Activated CD8-positive, alpha-beta T cell treated with anti-CD3 and anti-CD28 coated beads, Interleukin-2, amount 10 ng/mL, durations not matched to agents 7 days and 5 days (primary cell): ENCODE measurements around the gene SLC66A2. TPM values are rescaled to one million over a fixed set of nuclear protein-coding genes. Genes with fewer than 3 reads are reported as not detected.

ENCODE experiments used
- ATAC-seq: fragments of 150-1000 bp; cut with Tn5 transposase; one replicate; pipeline ENCODE4 v1.10.0; 2021; ENCODE audit warnings: moderate library complexity
- CTCF ChIA-PET: fragments of 350-600 bp; sonication (Branson Sonifier 250); formaldehyde crosslinking; loops from one replicate; lab custom pipeline; 2021; ENCODE audit warnings: antibody characterized with exemption; lab: Charles Lee
- POLR2A ChIA-PET: fragments of 350-600 bp; sonication (Branson Sonifier 250); formaldehyde crosslinking; loops from one replicate; lab custom pipeline; 2021; ENCODE audit warnings: antibody characterized with exemption; lab: Charles Lee
- DNase-seq: peaks from one replicate; pipeline ENCODE4 v3.0.0-alpha.2; 2020
- H3K27ac Mint-ChIP-seq: one replicate; pipeline ENCODE4 v1.8.0; 2021; ENCODE audit warnings: mild to moderate bottlenecking, mixed read lengths
- H3K27me3 Mint-ChIP-seq: one replicate; pipeline ENCODE4 v1.8.0; 2021; ENCODE audit warnings: low read depth, mixed read lengths
- H3K36me3 Mint-ChIP-seq: one replicate; pipeline ENCODE4 v1.8.0; 2021; ENCODE audit warnings: low read depth, mixed read lengths
- H3K4me1 Mint-ChIP-seq: one replicate; pipeline ENCODE4 v1.8.0; 2021; ENCODE audit warnings: low read depth, mixed read lengths
- H3K4me3 Mint-ChIP-seq: one replicate; pipeline ENCODE4 v1.8.0; 2021; ENCODE audit warnings: mild to moderate bottlenecking, mixed read lengths
- H3K9me3 Mint-ChIP-seq: one replicate; pipeline ENCODE4 v1.8.0; 2022; ENCODE audit warnings: mixed read lengths; ENCODE audit not compliant: insufficient read depth
- total RNA-seq, 2 experiments: library from RNA; stranded (reverse); gene quantifications; one replicate each; pipeline ENCODE4 v1.2.3, GENCODE V29; 2021

Gene SLC66A2
- total RNA-seq, 2 experiments from 2014 or later = 21.6 to 23.2 TPM

DNA sequence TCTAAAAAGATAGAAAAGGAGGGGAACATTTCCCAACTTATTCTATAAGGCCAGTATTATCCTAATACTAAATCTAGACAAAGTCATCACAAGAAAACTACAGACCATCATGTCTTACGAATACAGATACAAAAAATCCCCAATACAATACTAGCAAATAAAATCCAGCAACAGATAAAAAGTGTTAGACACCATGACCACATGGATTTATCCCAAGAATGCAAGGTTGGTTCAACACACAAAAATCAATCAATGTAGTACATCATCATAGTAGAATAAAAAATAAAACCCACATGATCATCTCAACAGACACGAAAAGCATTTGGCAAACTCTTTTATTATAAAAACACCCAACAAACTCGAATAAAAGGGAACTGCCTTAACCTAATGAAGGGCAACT, 18.5 kb downstream of the SLC66A2 start:
- DNase-seq = no peak
- H3K27ac Mint-ChIP-seq = no peak overlapping the region
- H3K27me3 Mint-ChIP-seq = no peaks in the 10 kb centered on the region
- no peak overlapping the region for H3K4me3 Mint-ChIP-seq
- no peaks in the 10 kb centered on the region for H3K4me1 Mint-ChIP-seq
- POLR2A ChIA-PET = no interaction called here
- H3K9me3 Mint-ChIP-seq = peaks cover 69% of the 10 kb centered on the region
- no peak for ATAC-seq
- CTCF ChIA-PET = no interaction called here
- H3K36me3 Mint-ChIP-seq = peaks cover 85% of the 10 kb centered on the region

DNA sequence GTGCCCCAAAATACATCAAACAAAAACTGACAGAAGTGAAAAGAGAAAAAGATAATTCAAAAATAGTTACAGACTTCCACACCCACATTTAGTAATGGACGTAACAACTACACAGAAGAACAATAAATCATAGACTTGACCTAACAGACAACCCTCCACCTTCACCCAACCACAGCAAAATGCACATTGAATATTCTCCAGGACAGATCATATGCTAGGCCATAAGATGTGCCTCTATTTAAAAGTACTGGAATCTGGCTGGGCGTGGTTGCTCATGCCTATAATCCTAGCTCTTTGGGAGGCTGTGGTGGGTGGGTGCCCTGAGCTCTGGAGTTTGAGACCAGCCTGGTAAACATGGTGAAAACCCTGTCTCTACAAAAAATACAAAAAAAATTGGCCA, 20.0 kb downstream of the SLC66A2 start:
- Mint-ChIP-seq H3K4me3 (no peak overlapping the region), H3K4me1 (no peaks in the 10 kb centered on the region), H3K36me3 (peaks cover 72% of the 10 kb centered on the region), H3K27me3 (no peaks in the 10 kb centered on the region), H3K27ac (no peak overlapping the region), H3K9me3 (peaks cover 60% of the 10 kb centered on the region)
- DNase-seq (no peak), ATAC-seq (no peak)
- CTCF ChIA-PET = no interaction called here
- POLR2A ChIA-PET = no interaction called here

- Mint-ChIP-seq H3K4me3 (no peak overlapping the region), H3K9me3 (peaks cover 51% of the 10 kb centered on the region)
These were observed 21.3 kb downstream of the SLC66A2 start for GRCh38 chr18:79930020-79930642.

DNA sequence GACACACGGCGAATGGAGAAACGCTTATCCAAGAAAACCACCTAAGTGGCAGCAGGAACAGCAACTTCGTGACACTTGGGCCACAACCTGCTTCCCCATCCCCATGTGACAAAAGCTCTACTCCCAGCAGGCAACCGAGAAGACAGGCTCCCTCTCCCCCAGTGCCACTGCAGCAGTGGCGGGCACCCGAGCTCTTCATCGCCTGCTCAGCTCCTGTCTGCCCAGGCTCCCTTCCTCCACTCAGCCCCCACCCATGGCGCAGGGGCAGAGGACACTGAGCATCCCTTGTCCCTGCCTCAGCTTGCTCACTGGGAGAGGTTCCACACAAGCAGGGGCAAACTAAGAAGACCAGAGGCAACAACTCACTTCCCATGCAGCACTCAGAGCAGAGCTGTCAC, 22.9 kb downstream of the SLC66A2 start:
- no peak for ATAC-seq
- H3K4me1 Mint-ChIP-seq = no peaks in the 10 kb centered on the region
- H3K9me3 Mint-ChIP-seq = peaks cover 43% of the 10 kb centered on the region
- no peak overlapping the region for H3K4me3 Mint-ChIP-seq
- H3K36me3 Mint-ChIP-seq = peaks cover 44% of the 10 kb centered on the region
- CTCF ChIA-PET = interaction anchor here (1.2 to 1.6 kb wide), 2 partner anchors 11 to 59 kb away, joined by 5 to 7 read pairs; partner anchors contain the start of gene TXNL4A
- no peaks in the 10 kb centered on the region for H3K27me3 Mint-ChIP-seq
- POLR2A ChIA-PET = no interaction called here
- H3K27ac Mint-ChIP-seq = no peak overlapping the region
- no peak for DNase-seq

More at GRCh38 chr18:79930020-79930642, 21.3 kb downstream of the SLC66A2 start:
- CTCF ChIA-PET = interaction anchor here (1.6 kb wide), 1 partner anchor 9 kb away, joined by 7 read pairs; no protein-coding TSS in a partner anchor
- POLR2A ChIA-PET = no interaction called here
- no peaks in the 10 kb centered on the region for H3K27me3 Mint-ChIP-seq
- no peaks in the 10 kb centered on the region for H3K4me1 Mint-ChIP-seq
- ATAC-seq (no peak), DNase-seq (no peak)
- peaks cover 58% of the 10 kb centered on the region for H3K36me3 Mint-ChIP-seq
- no peak overlapping the region for H3K27ac Mint-ChIP-seq

DNA sequence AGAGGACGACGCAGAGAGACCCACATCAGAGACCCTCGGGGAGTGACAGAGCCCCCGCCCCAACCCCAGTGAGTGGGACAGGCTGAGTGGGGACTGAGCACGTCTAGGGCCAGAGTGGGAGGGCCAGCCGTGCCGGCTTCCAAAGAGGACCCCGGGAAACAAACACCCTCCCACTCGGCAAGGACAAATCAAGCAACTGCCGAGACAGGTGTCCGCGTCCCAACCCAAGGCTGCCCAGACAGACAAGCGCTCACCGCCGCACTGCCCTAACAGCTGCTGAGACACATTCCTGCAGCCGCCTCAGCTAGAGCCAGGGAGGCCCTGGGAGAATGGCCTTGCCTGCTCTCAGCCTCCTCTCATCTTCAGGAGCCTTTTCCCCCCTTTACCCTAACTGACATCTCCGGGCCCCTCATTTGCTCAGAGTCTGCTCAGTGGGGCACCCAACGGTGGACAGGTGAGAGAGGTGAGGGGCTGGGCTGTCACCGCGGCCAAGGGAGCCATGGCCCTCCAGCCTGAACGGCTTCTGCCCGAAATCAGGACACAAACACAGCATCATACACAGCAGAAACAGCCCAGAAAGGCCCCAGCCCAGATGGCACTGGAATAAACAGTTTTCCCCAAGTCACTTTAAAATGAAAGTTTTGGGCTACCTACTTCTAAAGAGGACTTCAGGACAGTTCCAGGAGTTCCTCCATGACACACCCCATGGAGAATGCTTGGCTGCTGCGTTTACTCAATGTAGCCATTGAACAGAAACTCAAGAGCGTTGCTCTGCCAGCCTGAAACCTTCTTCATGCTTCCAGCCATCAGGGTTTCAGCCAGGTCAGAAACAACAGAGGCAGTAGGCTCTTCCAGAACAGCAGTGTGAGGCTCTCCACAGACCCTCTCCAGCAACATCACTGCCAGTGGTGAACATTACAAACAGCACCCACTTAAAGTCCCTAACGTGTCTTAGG, 23.6 kb downstream of the SLC66A2 start:
- ChIA-PET CTCF (no interaction called here), POLR2A (no interaction called here)
- Mint-ChIP-seq H3K4me1 (no peaks in the 10 kb centered on the region), H3K36me3 (peaks cover 37% of the 10 kb centered on the region), H3K9me3 (peaks cover 36% of the 10 kb centered on the region), H3K4me3 (no peak overlapping the region), H3K27me3 (no peaks in the 10 kb centered on the region), H3K27ac (no peak overlapping the region)
- ATAC-seq (no peak), DNase-seq (no peak)

DNA sequence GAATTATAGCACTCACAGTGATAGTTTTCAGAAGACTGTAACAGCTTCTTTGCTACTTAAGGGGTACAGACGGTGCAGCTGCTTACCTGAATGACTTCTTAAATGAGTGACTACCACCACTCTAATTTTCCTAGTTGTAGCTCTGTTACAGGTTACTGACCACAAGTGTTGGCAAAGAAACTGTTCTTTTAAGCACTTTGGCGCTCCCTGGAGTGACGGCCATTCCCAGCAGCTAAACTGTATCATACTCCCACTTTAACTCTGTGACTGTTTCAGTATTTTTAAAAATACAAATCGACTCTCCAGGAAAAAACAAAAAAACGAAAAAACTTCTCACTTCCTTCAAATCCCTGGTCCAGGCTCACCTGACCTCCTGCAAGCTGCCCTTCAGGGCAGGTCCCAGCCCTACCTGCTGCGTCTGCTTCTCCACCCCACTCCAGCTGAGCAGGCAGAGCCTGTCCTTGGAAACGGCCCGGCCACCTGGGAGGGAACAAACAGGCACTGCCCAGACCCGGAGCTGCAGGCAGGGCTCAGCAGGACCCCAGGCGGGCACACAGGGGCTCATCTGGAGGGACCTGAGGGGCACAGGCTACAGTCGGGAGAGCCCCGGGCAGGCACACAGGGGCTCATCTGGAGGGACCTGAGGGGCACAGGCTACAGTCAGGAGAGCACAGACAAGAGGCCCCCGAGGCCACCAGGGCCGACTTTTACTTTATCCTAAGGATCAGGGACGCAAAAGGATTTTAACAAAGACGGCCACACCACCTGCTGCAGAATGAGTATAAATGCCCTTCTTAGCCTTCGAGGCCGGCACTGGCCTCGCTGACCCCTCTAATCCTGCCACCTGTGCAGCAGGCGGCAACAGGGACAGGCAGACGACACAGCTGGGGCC, 24.5 kb downstream of the SLC66A2 start:
- ChIA-PET CTCF (no interaction called here), POLR2A (no interaction called here)
- Mint-ChIP-seq H3K4me1 (no peaks in the 10 kb centered on the region), H3K27me3 (no peaks in the 10 kb centered on the region), H3K9me3 (peaks cover 27% of the 10 kb centered on the region), H3K4me3 (no peak overlapping the region), H3K36me3 (peaks cover 29% of the 10 kb centered on the region), H3K27ac (no peak overlapping the region)
- ATAC-seq (no peak), DNase-seq (no peak)

DNA sequence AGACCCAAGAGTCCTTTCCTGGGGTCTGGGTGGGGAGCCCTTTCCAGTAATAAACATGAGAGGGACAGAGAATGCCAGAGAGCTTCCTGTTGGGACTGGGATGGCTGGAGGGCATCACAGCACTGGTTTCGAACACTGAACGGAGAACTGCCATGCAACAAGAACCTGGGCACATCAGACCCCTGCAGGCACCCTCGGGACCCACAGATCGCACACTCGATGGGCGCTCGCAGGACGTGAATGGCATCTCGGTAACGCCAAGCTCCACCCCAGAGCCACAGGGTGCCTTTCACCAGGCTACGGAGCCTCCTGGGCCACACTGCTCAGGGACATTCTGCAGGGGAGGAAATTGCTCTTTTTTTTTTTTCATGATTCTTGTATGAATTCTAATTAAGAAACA, 25.1 kb downstream of the SLC66A2 start:
- H3K27me3 Mint-ChIP-seq = no peaks in the 10 kb centered on the region
- ATAC-seq = no peak
- no peak for DNase-seq
- H3K36me3 Mint-ChIP-seq = peaks cover 26% of the 10 kb centered on the region
- peaks cover 23% of the 10 kb centered on the region for H3K9me3 Mint-ChIP-seq
- ChIA-PET CTCF (no interaction called here), POLR2A (no interaction called here)
- no peaks in the 10 kb centered on the region for H3K4me1 Mint-ChIP-seq
- H3K4me3 Mint-ChIP-seq = no peak overlapping the region
- H3K27ac Mint-ChIP-seq = no peak overlapping the region

- CTCF ChIA-PET = no interaction called here
- DNase-seq (no peak), ATAC-seq (no peak)
- no peak overlapping the region for H3K27ac Mint-ChIP-seq
- peaks cover 14% of the 10 kb centered on the region for H3K9me3 Mint-ChIP-seq
- H3K4me1 Mint-ChIP-seq = no peaks in the 10 kb centered on the region
- peaks cover 22% of the 10 kb centered on the region for H3K36me3 Mint-ChIP-seq
- POLR2A ChIA-PET = no interaction called here
- no peak overlapping the region for H3K4me3 Mint-ChIP-seq
- H3K27me3 Mint-ChIP-seq = no peaks in the 10 kb centered on the region
These were observed 26.4 kb downstream of the SLC66A2 start for GRCh38 chr18:79924814-79925731.

DNA sequence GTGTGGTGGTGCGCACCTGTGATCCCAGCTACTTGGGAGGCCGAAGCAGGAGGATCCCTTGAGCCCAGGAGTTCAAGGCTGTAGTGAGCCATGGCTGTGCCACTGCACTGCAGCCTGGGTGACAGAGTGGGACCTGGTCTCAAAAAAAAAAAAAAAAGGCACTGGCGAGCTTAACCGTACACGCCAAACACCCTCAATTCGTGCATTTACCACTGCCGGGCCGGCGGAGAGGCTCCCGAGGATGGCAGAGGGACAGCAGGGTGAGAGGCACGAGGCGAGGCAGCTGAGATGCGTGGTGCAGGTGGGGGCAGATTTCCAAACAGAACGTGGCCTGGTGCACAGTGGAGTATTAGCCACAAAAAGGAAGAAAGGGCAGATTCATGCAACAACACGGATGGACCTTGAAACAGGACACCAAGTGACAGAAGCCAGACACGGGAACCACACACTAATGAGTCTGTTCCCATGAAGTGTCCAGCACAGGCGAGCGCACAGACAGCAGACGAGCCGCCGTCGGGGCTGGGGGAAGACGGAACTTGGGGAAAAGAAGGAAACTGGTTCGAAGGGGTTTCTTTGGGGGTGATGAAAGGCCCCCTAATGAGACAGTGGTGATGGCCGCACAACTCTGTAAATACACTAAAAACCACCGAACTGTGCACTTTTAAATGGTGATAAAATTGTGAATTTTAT, 27.4 kb downstream of the SLC66A2 start:
- ChIA-PET CTCF (no interaction called here), POLR2A (no interaction called here)
- Mint-ChIP-seq H3K9me3 (peaks cover 4% of the 10 kb centered on the region), H3K4me3 (no peak overlapping the region), H3K4me1 (no peaks in the 10 kb centered on the region), H3K27me3 (no peaks in the 10 kb centered on the region), H3K36me3 (peaks cover 14% of the 10 kb centered on the region), H3K27ac (no peak overlapping the region)
- no peak for DNase-seq
- no peak for ATAC-seq

GRCh38 chr18:79922971-79923411, 28.5 kb downstream of the SLC66A2 start:
- POLR2A ChIA-PET = no interaction called here
- no peak for DNase-seq
- H3K4me1 Mint-ChIP-seq = no peaks in the 10 kb centered on the region
- H3K36me3 Mint-ChIP-seq = peaks cover 7% of the 10 kb centered on the region
- H3K9me3 Mint-ChIP-seq = no peaks in the 10 kb centered on the region
- CTCF ChIA-PET = no interaction called here
- ATAC-seq = no peak
- H3K27ac Mint-ChIP-seq = no peak overlapping the region
- H3K4me3 Mint-ChIP-seq = no peak overlapping the region
- H3K27me3 Mint-ChIP-seq = no peaks in the 10 kb centered on the region
